Kidney tubule cell (primary cell): ENCODE data around the gene PDSS2.

ENCODE experiments used
- DNase-seq: peaks from one replicate; pipeline ENCODE4 v3.0.0-alpha.2; 2018; ENCODE audit warnings: low spot score

Gene PDSS2

DNA sequence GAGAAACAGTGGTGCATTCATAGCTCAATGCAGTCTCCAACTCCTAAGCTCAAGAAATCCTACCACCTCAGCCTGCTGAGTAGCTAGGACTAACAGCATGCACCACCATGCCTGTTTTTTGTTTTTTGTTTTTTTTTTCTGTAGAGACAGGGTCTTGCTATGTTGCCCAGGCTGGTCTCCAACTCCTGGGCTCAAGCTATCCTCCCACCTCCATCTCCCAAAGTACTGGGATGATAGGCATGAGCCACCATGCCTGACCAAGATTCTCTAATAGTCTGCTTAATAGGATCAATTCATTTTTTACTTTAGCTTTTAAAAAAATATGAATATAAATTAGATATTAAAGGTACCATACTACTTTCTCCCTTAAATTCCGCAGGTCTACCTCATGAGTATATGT lies 191.7 kb downstream of the PDSS2 start:
- no peak for DNase-seq

DNA sequence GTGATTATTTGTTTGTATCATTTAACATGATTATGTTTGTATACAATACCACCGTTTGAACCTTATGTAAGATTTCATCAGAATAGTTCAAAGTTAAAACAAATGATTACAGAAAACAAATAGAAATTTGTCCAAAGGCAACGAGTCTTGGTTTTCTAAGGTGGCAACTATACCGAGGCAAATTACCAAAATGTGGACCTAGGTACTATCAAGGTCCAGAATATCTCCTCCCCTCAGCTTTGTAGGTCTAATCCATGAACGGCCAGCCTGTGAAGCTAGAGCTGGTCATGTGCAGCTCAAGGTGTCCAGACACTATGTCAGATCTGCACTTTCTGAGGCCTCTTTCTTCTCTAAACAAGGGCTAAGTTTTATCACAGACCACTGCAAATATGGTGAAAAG lies 192.4 kb downstream of the PDSS2 start:
- DNase-seq, result no peak

DNA sequence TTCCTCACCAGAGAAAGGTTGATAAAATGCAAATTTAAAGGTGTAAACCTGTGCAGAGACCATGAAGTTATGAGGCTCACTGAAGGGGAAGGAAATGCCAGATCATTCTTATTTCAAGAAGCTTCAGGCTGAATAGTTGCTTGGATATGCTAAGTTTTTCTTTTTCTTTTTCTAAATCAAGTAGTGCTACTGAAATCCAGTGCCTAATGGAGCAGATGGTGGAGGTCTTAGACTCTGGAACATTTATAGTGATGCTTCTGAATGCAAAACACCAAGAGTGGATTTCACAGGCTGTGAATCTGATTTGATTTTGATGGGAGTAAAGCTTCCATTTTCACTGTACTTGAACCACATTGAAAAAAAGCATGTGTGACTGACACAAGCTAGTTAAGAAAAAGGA lies 192.8 kb downstream of the PDSS2 start:
- no peak for DNase-seq

DNA sequence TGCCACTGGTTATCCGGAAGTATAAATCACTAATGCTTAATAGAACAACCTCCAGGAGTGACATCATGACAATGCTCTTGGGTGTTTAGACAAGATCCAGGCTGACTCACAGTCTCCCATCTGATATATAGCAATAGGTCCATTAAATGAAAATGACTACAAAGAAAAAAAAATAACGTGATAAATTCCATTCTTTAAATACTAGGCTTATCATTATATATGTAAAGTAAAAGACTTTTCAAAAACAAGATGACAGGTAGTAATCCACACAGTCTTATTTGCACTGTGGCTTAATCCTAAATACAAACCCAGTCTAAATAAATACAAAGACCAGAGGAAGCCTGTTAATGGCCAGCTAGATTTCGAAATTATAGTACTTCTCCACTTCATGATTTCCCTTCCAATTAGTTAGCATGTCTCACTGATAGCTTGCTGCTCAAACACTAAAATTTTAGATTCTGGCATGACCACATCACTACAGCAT lies 195.0 kb downstream of the PDSS2 start:
- DNase-seq, result peak; percentile 54

DNA sequence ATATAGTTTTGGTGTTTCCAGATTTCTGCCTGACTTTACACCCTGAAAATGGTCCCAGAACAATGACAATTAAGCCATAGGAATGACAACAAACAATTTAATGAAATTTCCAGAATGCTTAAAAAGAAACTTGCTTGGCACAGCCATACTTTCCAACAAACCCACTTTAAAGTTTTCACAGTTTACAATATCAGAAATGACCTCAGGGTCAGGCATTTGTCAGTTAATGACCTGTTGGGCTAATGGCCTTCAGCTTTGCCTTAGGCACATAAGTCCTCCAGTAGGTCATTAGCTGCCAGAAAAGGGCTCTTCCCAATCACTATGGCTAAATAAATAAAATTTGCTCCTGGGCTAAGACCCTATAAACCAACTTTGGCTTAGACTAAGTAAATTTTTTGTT lies 199.4 kb downstream of the PDSS2 start:
- DNase-seq, result no peak

DNA sequence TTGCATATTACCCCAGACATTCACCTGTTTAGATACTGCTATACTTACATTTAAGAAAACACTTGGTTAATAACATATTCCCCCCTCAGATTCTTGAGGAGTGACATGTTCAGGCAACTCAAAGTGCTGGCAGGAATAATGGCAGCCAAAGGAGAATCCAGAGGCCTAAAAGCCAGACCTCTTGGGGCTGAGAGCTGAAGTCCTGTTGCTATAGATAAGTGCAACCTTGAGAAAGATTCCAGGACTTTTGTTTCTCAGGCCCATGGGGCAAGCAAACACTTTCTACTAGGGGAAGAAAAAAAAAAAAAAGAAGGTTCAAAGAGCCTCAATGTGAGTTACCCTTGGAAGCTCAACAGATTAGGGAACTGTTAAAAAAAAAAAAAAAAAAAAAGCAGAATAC lies 211.2 kb downstream of the PDSS2 start:
- DNase-seq, result no peak

DNA sequence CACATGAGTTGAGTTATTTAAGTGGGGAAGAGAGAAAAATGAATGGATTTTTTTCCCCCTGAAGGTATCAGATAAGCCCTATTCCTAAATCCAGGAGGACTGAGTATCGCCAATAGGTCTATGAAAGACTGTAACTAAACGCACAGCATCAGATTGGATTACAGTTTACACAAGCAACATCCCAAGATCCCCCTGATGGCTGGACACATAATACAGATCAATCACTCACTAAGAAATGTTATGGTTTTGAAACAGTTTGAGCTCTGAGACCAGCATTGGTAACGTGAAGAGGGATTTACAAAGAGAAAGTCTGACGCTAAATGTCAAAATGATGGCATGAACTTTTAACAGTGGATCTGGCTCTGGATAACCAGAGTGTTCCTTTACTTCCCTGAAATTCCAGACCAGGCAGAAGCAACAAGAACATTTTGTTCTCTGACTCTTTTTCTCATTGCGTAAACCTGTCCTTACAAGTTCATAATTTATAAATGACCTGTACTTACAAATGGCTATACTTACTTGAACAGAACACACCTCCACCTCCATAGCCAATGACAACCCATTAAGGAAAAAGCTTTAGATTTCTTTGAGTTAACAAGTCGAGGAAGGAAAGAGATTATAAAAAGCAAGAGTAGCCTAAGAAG lies 212.3 kb downstream of the PDSS2 start:
- DNase-seq, result no peak

DNA sequence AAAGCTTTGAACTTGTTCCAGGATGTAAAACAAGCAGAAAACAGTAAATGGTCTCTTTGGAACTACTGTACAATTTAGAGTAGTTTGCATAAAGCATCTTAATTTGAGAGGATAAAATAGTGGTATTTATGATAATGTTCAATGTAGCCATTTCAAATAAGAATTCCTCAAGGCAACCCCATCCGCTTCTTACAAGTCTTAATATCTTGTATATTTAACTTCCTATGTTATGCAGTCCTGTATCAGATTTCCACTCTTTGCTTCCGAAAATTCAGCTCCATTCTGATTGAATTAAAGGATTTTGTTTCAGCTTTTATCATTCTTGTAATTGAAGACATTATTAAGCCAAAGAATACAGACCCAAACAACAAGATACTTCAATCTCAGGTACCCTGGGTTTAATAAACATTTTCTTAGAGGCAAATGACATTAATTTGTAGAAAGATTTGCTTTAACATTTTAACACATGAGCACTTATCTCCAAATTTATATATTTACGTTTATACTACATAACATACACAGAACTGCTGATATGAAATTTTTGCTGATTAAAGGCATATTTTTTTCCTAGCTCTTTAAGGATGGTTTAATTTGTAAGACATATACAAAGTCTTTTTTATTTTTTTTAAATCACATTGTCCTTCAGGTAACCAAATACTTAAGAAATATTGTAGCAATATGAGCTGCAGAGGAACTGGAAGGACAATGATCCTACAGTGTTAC lies 213.0 kb downstream of the PDSS2 start:
- DNase-seq, result no peak

DNA sequence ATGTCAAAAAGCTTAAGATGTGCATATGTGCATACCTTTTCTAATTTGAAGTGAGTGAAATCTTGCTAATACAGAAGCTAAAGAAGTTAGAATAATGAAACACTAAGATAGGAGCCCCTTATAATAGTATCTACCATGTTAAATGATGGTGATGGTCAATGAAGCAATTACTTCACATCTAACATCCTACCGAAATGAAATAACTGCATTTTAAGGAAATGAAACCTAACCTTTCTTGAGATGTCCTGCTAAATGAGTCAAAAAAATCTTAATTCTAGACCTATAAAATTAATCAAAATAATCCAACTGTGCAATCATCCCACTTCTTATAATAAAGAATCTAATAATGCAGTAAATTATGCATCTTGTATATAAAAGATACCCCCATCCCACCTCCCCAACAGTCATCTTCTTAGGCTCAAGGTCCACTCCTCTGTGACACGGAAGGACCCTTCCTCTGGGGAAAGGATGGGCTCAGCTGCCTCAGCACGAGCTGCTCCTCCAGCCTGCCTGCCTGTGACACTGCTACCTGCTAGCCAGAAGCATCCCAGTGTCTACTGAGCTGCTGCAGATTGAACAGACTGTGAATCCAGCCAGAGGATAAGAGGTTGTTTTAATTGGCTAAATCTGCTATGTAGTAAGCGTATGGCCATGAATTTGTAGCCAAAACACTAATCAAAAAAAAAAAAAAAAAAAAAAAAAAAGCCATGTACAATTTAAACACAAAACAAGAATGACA lies 214.5 kb downstream of the PDSS2 start:
- DNase-seq, result no peak

DNA sequence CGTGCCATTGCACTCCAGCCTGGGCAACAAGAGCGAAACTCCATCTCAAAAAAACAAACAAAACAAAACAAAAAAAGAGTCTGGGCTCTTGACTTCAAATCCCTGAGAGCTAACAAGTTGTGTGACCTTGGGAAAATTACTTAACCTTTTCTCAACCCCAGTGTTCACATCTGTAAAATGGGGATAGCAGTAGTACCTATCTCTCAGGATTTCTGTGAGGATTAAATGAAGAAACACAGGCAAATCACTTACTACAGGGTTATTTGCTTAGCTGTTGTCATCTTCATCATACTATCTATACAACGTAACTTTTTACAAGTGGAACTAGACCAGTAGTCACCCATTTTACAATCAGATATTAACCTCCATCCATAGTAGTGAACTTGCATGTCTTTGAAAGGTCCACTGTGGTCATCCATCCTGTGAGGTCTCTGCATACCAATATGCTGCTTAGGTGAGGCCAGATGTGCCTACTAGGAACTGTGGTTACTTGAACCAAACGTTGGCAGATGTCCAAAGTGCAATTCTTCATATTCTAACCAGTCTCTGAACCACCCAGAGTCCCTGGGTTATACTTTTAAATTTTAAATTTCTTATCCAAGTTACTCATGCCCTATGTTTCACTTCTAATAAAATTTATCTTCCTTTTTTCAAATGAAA lies 215.2 kb downstream of the PDSS2 start:
- DNase-seq, result peak; percentile 29

DNA sequence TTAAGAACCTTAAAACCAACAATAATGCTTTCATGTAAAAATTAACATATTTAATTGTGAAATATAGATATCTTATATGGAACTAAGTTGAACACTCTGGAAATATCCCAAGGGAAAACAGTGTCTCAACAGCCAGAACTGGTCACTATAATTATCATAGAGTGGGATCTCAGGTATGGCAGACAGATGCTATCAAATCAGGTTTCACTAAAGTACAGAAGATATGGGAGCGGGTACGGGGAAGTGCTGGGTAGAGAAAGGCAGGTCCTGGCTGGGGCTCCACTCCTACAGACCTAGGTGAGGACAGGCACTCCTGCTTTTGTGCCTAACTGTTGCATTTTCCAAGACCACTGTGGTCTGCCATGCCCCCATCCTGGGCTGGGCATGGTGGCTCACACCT lies 215.9 kb downstream of the PDSS2 start:
- DNase-seq, result no peak

DNA sequence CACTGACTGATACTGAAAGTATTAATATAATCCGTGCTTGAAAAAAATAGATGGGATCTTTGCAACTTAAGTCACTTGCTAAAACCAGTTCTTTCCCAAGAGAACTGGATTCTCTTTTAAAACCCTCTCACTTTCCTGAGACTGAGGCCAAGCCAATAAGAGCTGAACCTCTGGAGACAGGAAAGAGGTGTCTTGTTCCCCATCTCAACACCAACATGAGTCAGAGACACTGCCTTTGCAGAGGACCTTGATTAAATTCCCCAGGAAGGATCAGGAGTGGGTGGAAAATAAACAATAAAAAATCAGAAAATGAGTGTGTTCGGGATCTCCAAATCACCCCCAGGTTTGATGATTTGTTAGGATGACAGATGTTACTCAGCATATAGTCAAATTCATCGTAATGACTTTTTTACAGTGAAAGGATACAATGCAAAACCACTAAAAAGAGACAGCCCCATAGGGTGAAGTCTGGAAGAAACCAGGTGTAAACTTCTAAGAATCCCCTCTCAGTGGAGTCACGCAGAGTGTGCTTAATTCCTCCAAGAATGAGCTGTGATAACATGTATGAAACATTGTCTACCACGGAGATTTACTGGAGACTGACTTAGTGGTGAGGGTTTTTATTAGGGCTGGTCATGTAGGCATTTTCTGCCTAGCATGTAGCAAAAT lies 221.2 kb downstream of the PDSS2 start:
- no peak for DNase-seq

DNA sequence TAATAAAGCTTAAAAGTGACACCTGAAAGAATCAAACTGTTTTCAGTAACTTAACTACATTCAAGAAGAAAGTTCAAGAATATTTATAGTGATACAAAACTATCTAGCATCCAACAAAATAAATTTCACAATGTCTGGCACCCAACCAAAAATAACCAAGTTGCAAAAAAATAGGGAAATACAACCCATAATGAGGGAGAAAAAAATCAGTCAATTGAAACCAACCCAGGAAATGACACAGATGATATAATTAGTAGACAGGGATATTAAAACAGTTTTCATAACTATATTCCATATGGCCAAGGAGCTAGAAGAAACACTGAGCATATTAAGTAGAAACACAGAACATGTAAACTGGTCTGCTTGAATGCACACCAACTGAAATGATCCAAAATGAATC lies 223.9 kb downstream of the PDSS2 start:
- DNase-seq, result no peak

DNA sequence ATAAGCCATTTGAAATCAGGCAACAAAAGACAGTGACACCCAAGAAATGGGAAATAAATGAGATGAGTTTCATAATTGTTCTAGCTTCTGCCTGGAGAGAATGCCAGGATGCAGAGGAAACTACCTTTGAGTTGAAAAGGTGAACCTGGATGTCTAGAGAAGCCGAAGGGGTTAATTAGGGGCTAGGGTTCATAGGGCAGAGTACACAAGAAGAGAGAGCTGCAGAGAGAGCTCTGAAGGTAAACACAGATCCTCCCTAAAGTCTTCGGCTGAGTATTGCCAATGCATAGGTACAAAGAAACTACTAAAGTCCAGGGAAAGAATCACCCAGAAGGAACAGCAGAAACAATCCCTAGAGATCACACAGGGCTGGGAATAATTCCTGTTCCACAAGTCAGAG lies 224.4 kb downstream of the PDSS2 start:
- no peak for DNase-seq

DNA sequence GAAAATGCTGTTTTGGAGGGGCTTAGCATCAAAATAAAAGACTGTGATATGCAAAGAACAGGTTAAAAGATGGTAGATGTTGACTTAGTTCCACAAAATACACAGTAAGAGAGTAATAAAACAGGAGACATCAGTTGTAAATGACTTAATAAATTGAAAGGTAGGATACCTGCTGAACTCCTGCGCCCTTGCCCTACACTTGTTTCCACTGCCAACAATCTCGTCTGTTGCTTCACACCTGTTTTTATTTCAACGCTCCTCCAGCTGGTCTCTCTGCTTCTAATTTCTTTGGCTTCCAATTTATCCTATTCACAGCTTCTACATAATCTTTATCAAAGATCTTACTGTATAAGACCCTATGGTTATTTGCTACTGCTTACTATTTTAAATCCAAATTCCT lies 228.1 kb downstream of the PDSS2 start:
- no peak for DNase-seq

DNA sequence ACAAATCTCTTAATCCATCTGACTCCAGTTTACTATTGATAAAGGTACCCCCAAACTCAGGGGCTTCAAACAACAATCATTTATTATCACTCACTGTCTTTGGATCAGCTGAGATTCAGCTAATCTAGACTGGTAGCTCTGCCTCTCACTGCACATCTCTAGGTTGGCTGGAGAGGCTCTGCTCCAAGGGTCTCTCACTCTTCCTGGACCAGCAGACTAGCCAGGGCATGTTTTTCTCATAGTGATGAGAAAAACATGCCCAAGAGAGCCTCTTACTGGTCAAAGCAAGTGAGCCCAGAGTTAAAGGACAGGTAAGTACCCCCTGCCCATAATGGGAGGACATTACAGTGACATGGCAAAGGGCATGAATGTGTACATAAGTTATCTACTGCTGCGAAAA lies 228.9 kb downstream of the PDSS2 start:
- no peak for DNase-seq

DNA sequence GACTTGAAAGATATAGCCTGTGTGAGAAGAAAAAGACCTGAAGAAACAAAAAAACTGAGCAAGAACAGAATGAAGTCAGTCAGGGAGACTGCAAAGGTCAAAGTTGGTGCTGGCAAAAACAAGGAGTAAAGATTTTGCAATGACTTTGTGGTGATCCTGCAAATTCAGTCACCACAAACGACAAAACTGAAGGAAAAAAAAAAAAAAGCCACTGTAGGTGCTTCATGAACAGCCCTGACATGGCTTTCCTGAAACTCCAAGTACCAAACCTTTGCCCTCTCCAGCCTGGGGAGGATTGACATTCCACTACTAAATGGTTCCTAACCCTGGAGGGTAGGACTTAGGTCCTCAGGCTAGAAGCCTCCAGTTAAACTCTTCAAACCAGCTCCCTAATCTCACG lies 229.3 kb downstream of the PDSS2 start:
- no peak for DNase-seq

DNA sequence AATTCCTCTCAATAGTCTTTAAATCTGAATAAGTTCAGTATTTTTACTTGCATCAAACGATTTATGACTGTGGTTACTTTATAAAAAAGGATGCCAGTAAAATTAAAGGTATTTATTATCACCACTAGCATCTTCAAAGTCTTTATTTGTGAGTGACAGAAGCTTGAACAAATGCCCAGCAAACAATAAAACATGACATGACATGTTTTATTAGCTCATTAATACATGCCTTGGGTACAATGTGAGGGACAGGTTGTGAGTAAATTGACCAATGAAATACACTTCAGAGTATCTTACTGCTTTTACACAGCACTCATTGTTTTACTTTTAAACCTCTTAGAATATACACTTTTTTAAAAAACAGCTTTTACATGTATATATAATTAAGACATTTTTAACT lies 230.6 kb downstream of the PDSS2 start:
- DNase-seq, result no peak

DNA sequence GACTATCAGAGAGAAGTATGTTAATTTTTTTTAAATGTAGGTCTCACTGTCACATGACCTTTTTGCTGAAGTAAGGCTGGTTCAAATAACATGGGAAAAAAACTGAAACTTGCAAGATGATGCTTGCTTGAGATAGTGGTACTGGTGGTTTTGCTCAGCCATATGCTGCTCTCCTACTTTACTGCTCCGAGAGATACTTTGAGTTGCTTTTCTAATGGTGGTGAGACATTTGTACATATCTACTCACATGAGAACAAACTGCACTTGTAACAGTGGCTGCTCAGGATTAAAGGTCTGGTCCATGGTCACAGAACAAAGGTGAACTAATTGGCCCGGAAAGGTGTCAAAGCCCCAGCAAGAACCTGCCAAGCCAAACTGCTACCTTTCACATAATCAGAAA lies 237.8 kb downstream of the PDSS2 start:
- DNase-seq, result no peak

DNA sequence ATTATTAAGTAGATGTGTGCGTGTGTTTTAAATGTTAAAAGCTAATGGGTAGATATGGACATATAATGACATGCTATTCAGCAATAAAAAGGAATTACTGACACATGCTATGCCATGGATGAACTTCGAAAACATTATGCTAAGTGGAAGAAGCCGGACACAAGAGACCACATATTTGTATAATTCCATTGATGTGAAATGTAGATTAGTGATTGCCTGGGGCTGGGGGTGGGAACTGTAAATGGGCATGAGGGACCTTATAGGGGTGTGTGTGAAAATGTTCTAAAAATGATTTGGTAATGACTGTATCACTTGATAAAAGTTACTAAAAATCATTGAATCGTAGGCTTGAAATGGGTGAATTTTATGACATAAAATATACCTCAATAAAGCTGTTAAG lies 239.5 kb downstream of the PDSS2 start:
- DNase-seq, result no peak

DNA sequence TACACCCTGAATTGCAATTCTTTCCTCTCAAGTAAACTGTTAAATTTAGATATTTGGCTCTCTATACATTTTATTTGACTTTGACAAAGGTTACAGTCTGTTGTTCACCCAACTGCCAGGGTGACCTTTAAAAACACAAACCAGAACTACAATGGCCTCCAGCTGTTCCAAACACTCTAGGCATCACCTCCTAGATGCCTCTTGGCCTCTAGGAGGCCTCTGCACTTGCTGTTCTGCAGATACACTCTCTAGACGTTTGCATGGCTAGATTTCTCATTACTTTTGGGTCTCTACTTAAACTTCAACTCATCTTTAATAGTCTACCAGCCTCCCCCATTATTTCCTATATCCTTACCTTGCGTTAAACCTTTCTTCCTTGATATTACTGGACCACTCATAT lies 241.2 kb downstream of the PDSS2 start:
- DNase-seq, result no peak

DNA sequence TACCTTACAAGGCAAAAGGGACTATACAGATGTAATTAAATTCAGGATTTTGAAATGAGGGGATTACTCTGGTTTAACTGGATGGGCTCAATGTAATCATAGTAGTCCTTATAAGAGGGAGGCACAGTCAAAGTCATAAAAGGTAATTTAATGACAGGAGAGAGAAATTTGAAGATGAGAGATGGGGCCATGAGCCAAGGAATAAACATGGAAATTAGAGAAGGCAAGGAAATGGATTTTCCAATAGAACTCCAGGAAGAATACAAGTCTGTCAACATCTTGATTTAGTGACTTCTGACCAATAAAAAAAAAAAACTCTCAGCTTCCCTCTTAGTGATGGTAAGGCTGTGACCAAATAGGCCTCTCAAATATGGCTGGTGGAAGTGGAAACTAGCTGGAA lies 242.1 kb downstream of the PDSS2 start:
- DNase-seq, result no peak
